Measurements from ENCODE around the gene GRB14. TPM values are rescaled to one million over a fixed set of nuclear protein-coding genes. Genes with fewer than 3 reads are reported as not detected.

The GRB14 gene
- total RNA-seq, 1 experiment from 2014 or later, result 18.4 TPM

- Mint-ChIP-seq H3K27ac (ENCODE audit: unreplicated experiment) (no peak overlapping the region), H3K27me3 (ENCODE audit: unreplicated experiment) (no peaks in the 10 kb centered on the region), H3K4me1 (ENCODE audit: low read depth, unreplicated experiment) (no peaks in the 10 kb centered on the region), H3K9me3 (ENCODE audit: low read depth, unreplicated experiment) (no peaks in the 10 kb centered on the region), H3K36me3 (ENCODE audit: insufficient read depth, unreplicated experiment) (no peaks in the 10 kb centered on the region), H3K4me3 (ENCODE audit: low read depth, unreplicated experiment) (no peak overlapping the region)
- CTCF ChIA-PET, result interaction anchor here (0.7 kb wide), 1 partner anchor 715 kb away, joined by 3 read pairs; no protein-coding TSS in a partner anchor
- no TSS peak for BruUV-seq (replicated peaks)
- intact Hi-C loops (cut with micrococcal nuclease; ENCODE audit: unreplicated experiment), result no loop called here
- DNase-seq, result no peak
- no peak for TF ChIP-seq CTCF (IDR thresholded peaks at IDR 0.05; ENCODE audit: unreplicated experiment)
These were observed 171.0 kb downstream of the GRB14 start for GRCh38 chr2:164450278-164450677.

GRCh38 chr2:164449706-164450105, 171.6 kb downstream of the GRB14 start:
- CTCF ChIA-PET, result interaction anchor here (0.5 kb wide), 1 partner anchor 782 kb away, joined by 3 read pairs; no protein-coding TSS in a partner anchor
- H3K4me3 Mint-ChIP-seq (ENCODE audit: low read depth, unreplicated experiment), result no peak overlapping the region
- H3K27ac Mint-ChIP-seq (ENCODE audit: unreplicated experiment), result no peak overlapping the region
- H3K9me3 Mint-ChIP-seq (ENCODE audit: low read depth, unreplicated experiment), result no peaks in the 10 kb centered on the region
- no peak for TF ChIP-seq CTCF (IDR thresholded peaks at IDR 0.05; ENCODE audit: unreplicated experiment)
- H3K36me3 Mint-ChIP-seq (ENCODE audit: insufficient read depth, unreplicated experiment), result no peaks in the 10 kb centered on the region
- intact Hi-C loops (cut with micrococcal nuclease; ENCODE audit: unreplicated experiment), result no loop called here
- no peaks in the 10 kb centered on the region for H3K27me3 Mint-ChIP-seq (ENCODE audit: unreplicated experiment)
- DNase-seq, result no peak
- BruUV-seq (replicated peaks), result no TSS peak
- no peaks in the 10 kb centered on the region for H3K4me1 Mint-ChIP-seq (ENCODE audit: low read depth, unreplicated experiment)

- Mint-ChIP-seq H3K9me3 (ENCODE audit: low read depth, unreplicated experiment) (no peaks in the 10 kb centered on the region), H3K4me3 (ENCODE audit: low read depth, unreplicated experiment) (no peak overlapping the region), H3K27me3 (ENCODE audit: unreplicated experiment) (no peaks in the 10 kb centered on the region), H3K36me3 (ENCODE audit: insufficient read depth, unreplicated experiment) (no peaks in the 10 kb centered on the region), H3K4me1 (ENCODE audit: low read depth, unreplicated experiment) (no peaks in the 10 kb centered on the region), H3K27ac (ENCODE audit: unreplicated experiment) (no peak overlapping the region)
- no TSS peak for BruUV-seq (replicated peaks)
- intact Hi-C loops (cut with micrococcal nuclease; ENCODE audit: unreplicated experiment), result no loop called here
- DNase-seq, result no peak
- CTCF ChIA-PET, result no interaction called here
- no peak for TF ChIP-seq CTCF (IDR thresholded peaks at IDR 0.05; ENCODE audit: unreplicated experiment)
These were observed 173.6 kb downstream of the GRB14 start for GRCh38 chr2:164447660-164448059.

Other genes with a start within 250 kb of the GRB14 start
- 44.9 and 56.9 TPM in 2 replicates for gene COBLL1, start 220.3 kb upstream of the GRB14 start, total RNA-seq (2022)